Endothelial cell (in vitro differentiated cells): ENCODE results near the gene PRSS33. TPM values are rescaled to one million over a fixed set of nuclear protein-coding genes. Genes with fewer than 3 reads are reported as not detected.

Experiments
- DNase-seq: peaks from one replicate; pipeline ENCODE4 v3.0.0; 2021; ENCODE audit warnings: low spot score
- H3K27ac Mint-ChIP-seq: one replicate; pipeline ENCODE4 v1.8.0; 2021; ENCODE audit warnings: mixed read lengths, inconsistent platforms; ENCODE audit not compliant: unreplicated experiment
- H3K27me3 Mint-ChIP-seq: one replicate; pipeline ENCODE4 v1.8.0; 2021; ENCODE audit warnings: mild to moderate bottlenecking, moderate library complexity, mixed read lengths, inconsistent platforms; ENCODE audit not compliant: unreplicated experiment
- H3K36me3 Mint-ChIP-seq: one replicate; pipeline ENCODE4 v1.8.0; 2021; ENCODE audit warnings: mild to moderate bottlenecking, low read depth, mixed read lengths, inconsistent platforms; ENCODE audit not compliant: unreplicated experiment
- H3K4me1 Mint-ChIP-seq: one replicate; pipeline ENCODE4 v1.8.0; 2021; ENCODE audit warnings: mild to moderate bottlenecking, mixed read lengths, inconsistent platforms; ENCODE audit not compliant: unreplicated experiment
- H3K4me3 Mint-ChIP-seq: one replicate; pipeline ENCODE4 v1.8.0; 2021; ENCODE audit warnings: mild to moderate bottlenecking, mixed read lengths, inconsistent platforms; ENCODE audit not compliant: unreplicated experiment
- H3K9me3 Mint-ChIP-seq: one replicate; pipeline ENCODE4 v1.8.0; 2021; ENCODE audit warnings: mixed read lengths, inconsistent platforms; ENCODE audit not compliant: unreplicated experiment
- CTCF ChIP-seq: fragments of 200-600 bp; sonication (generic); IDR thresholded peaks from one replicate; pipeline ENCODE4 v1.5.0; 2021; ENCODE audit warnings: antibody characterized with exemption; ENCODE audit not compliant: unreplicated experiment
- total RNA-seq: library from RNA; stranded (reverse); fragmentation: NEBNext Ultra II Directional; extraction: Animal tissue kit (Norgen Biotek cat#: 25700); gene quantifications from one replicate; pipeline ENCODE4 v1.2.1, GENCODE V29; 2021; ENCODE audit not compliant: unreplicated experiment

PRSS33 gene
- total RNA-seq, 1 donor from 2014 or later, result not detected

- Mint-ChIP-seq H3K27ac (peak overlapping the region; percentile 38), H3K9me3 (no peaks in the 10 kb centered on the region)
- no peak for DNase-seq
Observed at GRCh38 chr16:2779151-2779920, 8.0 kb downstream of the PRSS33 start.

GRCh38 chr16:2778630-2778958 lies 8.8 kb downstream of the PRSS33 start:
- peaks cover 22% of the 10 kb centered on the region for H3K4me1 Mint-ChIP-seq
- peak overlapping the region; percentile 95 for H3K4me3 Mint-ChIP-seq
- peaks cover 14% of the 10 kb centered on the region for H3K27me3 Mint-ChIP-seq
- no peak for TF ChIP-seq CTCF
- DNase-seq, result no peak
- no peaks in the 10 kb centered on the region for H3K9me3 Mint-ChIP-seq
- peak overlapping the region; percentile 94 for H3K27ac Mint-ChIP-seq
- H3K36me3 Mint-ChIP-seq, result peaks cover 6% of the 10 kb centered on the region

More at GRCh38 chr16:2779151-2779920, 8.0 kb downstream of the PRSS33 start:
- Mint-ChIP-seq H3K4me1 (peaks cover 22% of the 10 kb centered on the region), H3K36me3 (peaks cover 6% of the 10 kb centered on the region), H3K4me3 (peak overlapping the region; percentile 53), H3K27me3 (peaks cover 14% of the 10 kb centered on the region)
- no peak for TF ChIP-seq CTCF

- H3K27ac Mint-ChIP-seq, result peak overlapping the region; percentile 94
- no peak for TF ChIP-seq CTCF
- no peaks in the 10 kb centered on the region for H3K9me3 Mint-ChIP-seq
- peaks cover 22% of the 10 kb centered on the region for H3K4me1 Mint-ChIP-seq
- H3K36me3 Mint-ChIP-seq, result peaks cover 7% of the 10 kb centered on the region
- H3K4me3 Mint-ChIP-seq, result peak overlapping the region; percentile 95
- no peak for DNase-seq
- H3K27me3 Mint-ChIP-seq, result peaks cover 14% of the 10 kb centered on the region
Observed at GRCh38 chr16:2777903-2778629, 9.3 kb downstream of the PRSS33 start.

GRCh38 chr16:2777231-2777902 lies 10.0 kb downstream of the PRSS33 start, which contains the start of gene ELOB:
Gene ELOB, minus strand, starts transcription at chr16:2777280. Its CDS starts 41 bp downstream, at chr16:2777239.
- H3K27ac Mint-ChIP-seq, result peak within 1 kb of the TSS; percentile 94
- no peak for TF ChIP-seq CTCF
- H3K36me3 Mint-ChIP-seq, result peaks cover 13% of the 10 kb centered on the region
- no peaks in the 10 kb centered on the region for H3K9me3 Mint-ChIP-seq
- H3K4me1 Mint-ChIP-seq, result peaks cover 22% of the 10 kb centered on the region
- DNase-seq, result peak; percentile 91
- peak within 1 kb of the TSS; percentile 98 for H3K4me3 Mint-ChIP-seq
- peaks cover 14% of the 10 kb centered on the region for H3K27me3 Mint-ChIP-seq
